A673 (cell line): ENCODE results near the gene RPS6KA1. TPM values are rescaled to one million over a fixed set of nuclear protein-coding genes. Genes with fewer than 3 reads are reported as not detected.

Experiments used
- BruUV-seq: library from RNA; stranded (reverse); fragments of 400-500 nt; replicated peaks from 2 replicates; lab custom pipeline; 2021; lab: Mats Ljungman, UMichigan
- CTCF ChIA-PET: fragments of 300-600 bp; sonication (Branson Sonifier 250); formaldehyde crosslinking; loops from one replicate; lab custom pipeline; 2022; ENCODE audit warnings: antibody characterized with exemption; lab: Charles Lee
- POLR2A ChIA-PET: fragments of 300-600 bp; sonication (Branson Sonifier 250); formaldehyde crosslinking; loops from one replicate; lab custom pipeline; 2022; ENCODE audit warnings: antibody characterized with exemption; ENCODE audit not compliant: low non-redundant PET; lab: Charles Lee
- DNase-seq: peaks from one replicate; pipeline ENCODE4 v3.0.0-alpha.2; 2015; ENCODE audit warnings: low spot score
- H3K27ac ChIP-seq: fragments of 200-600 bp; sonication (generic); 2 replicates; pipeline ENCODE4 v1.5.1; 2016; ENCODE audit warnings: mixed run types, low read depth, mild to moderate bottlenecking, mixed read lengths, antibody characterized with exemption, low read length; ENCODE audit not compliant: poor library complexity, severe bottlenecking
- H3K27me3 ChIP-seq: fragments of 200-600 bp; sonication (generic); replicated peaks from 2 replicates; pipeline ENCODE4 v1.6.1; 2017; ENCODE audit warnings: mixed run types, low read depth, mild to moderate bottlenecking, mixed read lengths, antibody characterized with exemption, low read length; ENCODE audit not compliant: insufficient read depth, poor library complexity
- H3K36me3 ChIP-seq: fragments of 200-600 bp; sonication (generic); 2 replicates; pipeline ENCODE4 v1.6.1; 2016; ENCODE audit warnings: mixed run types, mild to moderate bottlenecking, mixed read lengths, antibody characterized with exemption, low read length; ENCODE audit not compliant: insufficient read depth, poor library complexity, severe bottlenecking
- H3K4me1 ChIP-seq: fragments of 200-600 bp; sonication (generic); 2 replicates; pipeline ENCODE4 v1.6.1; 2017; ENCODE audit warnings: mixed run types, mild to moderate bottlenecking, mixed read lengths, antibody characterized with exemption, low read length; ENCODE audit not compliant: insufficient read depth, poor library complexity, severe bottlenecking
- H3K4me3 ChIP-seq: fragments of 200-600 bp; sonication (generic); 2 replicates; pipeline ENCODE4 v1.5.1; 2016; ENCODE audit warnings: low read depth, mixed run types, mild to moderate bottlenecking, mixed read lengths, low read length; ENCODE audit not compliant: poor library complexity, severe bottlenecking
- H3K9me3 ChIP-seq: fragments of 200-600 bp; sonication (generic); 2 replicates; pipeline ENCODE4 v1.6.1; 2016; ENCODE audit warnings: mixed run types, low read depth, mild to moderate bottlenecking, mixed read lengths, antibody characterized with exemption, low read length; ENCODE audit not compliant: poor library complexity, severe bottlenecking
- EZH2 ChIP-seq: fragments of 200-600 bp; sonication (generic); IDR thresholded peaks from 2 replicates; pipeline ENCODE4 v1.6.1; 2017; ENCODE audit warnings: borderline replicate concordance, low read depth, mild to moderate bottlenecking, mixed read lengths, antibody characterized with exemption, low read length; ENCODE audit not compliant: poor library complexity, severe bottlenecking
- intact Hi-C: fragments of 100-400 bp; cut with micrococcal nuclease; formaldehyde crosslinking; loops from one replicate; pipeline ENCODE4 v1.10.0; 2022; ENCODE audit not compliant: unreplicated experiment
- total RNA-seq: library from RNA; stranded (reverse); gene quantifications from 2 replicates; pipeline ENCODE4 v1.2.3, GENCODE V29; 2021
- TF ChIP-seq, protein P1 (sequence below): fragments of 300-800, 200-600 bp; sonication (generic); conservative IDR thresholded peaks from 2 replicates; pipeline ENCODE4 v1.5.1; 2017; ENCODE audit warnings: low read depth, mild to moderate bottlenecking, antibody characterized with exemption, low read length, moderate library complexity, mixed read lengths

The RPS6KA1 gene
- total RNA-seq, 1 experiment from 2014 or later: 6.3 TPM

DNA sequence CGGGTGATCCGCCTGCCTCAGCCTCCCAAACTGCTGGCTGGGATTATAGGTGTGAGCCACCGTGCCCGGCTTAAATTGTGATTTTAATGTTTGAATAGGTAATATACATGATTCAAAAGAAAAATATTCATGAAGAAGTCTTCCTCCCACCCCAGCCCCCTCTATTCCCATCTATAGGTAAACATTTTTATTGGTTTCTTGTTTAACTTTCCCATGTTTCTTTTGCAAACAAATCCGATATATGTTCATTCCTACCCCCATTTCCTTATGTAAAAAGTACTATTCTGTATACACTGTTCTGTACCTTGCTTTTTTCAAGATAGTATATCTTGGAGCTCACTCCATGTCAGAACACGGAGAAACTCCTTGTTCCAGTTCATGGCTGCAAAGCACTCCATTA, 23.2 kb downstream of the RPS6KA1 start:
- no peaks in the 10 kb centered on the region for H3K27me3 ChIP-seq
- ChIA-PET POLR2A (interaction anchor here (0.6 kb wide), 1 partner anchor 657 kb away, joined by 8 read pairs; no protein-coding TSS in a partner anchor), CTCF (interaction anchor here (0.5 to 0.6 kb wide), 2 partner anchors 11 to 126 kb away, joined by 3 to 4 read pairs; no protein-coding TSS in a partner anchor)
- no TSS peak for BruUV-seq
- intact Hi-C loops: no loop called here
- TF ChIP-seq, protein P1, sequence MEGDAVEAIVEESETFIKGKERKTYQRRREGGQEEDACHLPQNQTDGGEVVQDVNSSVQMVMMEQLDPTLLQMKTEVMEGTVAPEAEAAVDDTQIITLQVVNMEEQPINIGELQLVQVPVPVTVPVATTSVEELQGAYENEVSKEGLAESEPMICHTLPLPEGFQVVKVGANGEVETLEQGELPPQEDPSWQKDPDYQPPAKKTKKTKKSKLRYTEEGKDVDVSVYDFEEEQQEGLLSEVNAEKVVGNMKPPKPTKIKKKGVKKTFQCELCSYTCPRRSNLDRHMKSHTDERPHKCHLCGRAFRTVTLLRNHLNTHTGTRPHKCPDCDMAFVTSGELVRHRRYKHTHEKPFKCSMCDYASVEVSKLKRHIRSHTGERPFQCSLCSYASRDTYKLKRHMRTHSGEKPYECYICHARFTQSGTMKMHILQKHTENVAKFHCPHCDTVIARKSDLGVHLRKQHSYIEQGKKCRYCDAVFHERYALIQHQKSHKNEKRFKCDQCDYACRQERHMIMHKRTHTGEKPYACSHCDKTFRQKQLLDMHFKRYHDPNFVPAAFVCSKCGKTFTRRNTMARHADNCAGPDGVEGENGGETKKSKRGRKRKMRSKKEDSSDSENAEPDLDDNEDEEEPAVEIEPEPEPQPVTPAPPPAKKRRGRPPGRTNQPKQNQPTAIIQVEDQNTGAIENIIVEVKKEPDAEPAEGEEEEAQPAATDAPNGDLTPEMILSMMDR: no peak
- no peak for TF ChIP-seq EZH2
- no peaks in the 10 kb centered on the region for H3K36me3 ChIP-seq
- H3K4me1 ChIP-seq: no peaks in the 10 kb centered on the region
- no peak for DNase-seq
- no peak overlapping the region for H3K4me3 ChIP-seq
- no peaks in the 10 kb centered on the region for H3K9me3 ChIP-seq
- H3K27ac ChIP-seq: no peak overlapping the region

DNA sequence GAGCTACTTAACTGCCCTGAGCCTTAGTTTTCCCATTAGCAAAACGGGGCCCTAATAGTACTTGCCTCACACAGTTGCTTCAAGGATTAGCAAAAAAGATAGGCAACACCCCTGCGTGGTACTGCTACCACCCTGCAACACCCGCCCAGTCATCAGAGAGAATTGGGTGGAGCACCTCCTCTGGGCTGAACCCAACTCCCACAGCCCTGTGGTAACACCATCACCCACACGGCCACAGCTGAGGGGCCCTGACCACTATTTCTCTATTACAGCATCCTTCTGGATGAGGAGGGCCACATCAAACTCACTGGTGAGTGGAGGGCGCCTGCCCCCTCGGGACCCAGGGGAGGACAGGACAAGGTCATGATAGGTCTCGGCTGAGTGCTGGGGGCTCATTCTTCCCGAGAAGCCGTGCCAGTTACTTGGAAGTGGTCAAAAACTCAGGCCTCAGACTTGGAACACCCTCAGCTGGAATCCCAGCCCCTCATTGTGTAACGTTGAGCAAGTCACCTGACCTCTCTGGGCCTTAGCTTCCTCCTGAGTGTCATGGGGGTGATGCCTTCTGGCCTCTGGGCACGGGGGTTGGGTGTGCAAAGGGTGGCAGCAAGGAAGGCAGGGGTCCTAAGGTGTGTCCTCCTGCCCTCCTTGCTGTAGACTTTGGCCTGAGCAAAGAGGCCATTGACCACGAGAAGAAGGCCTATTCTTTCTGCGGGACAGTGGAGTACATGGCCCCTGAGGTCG, 24.6 kb downstream of the RPS6KA1 start:
- intact Hi-C loops: no loop called here
- H3K4me3 ChIP-seq: no peak overlapping the region
- TF ChIP-seq, protein P1: no peak
- TF ChIP-seq EZH2: no peak
- POLR2A ChIA-PET: no interaction called here
- no TSS peak for BruUV-seq
- no peaks in the 10 kb centered on the region for H3K36me3 ChIP-seq
- DNase-seq: no peak
- no peak overlapping the region for H3K27ac ChIP-seq
- H3K4me1 ChIP-seq: no peaks in the 10 kb centered on the region
- H3K27me3 ChIP-seq: no peaks in the 10 kb centered on the region
- CTCF ChIA-PET: no interaction called here
- no peaks in the 10 kb centered on the region for H3K9me3 ChIP-seq

DNA sequence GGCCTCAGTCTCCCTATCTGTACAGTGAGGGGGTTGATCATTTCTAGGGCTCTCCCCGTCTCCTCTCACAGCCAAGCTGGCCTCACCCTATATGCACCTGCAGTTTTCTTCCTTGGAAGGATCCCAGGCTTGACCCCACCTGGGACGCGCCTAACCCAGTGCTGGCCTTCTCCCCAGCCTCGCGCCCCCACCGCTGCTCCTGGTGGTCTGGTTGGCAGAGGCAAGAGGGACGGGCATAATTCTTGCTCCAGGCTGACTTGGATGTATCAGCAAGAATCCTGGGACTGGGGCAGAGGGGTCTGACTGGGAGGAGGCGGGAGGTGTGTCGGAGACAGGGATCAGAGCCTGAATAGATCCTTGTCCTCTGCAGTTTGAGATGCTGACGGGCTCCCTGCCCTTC, 25.2 kb downstream of the RPS6KA1 start:
- Histone ChIP-seq H3K27ac (no peak overlapping the region), H3K4me1 (no peaks in the 10 kb centered on the region), H3K27me3 (no peaks in the 10 kb centered on the region), H3K9me3 (no peaks in the 10 kb centered on the region), H3K36me3 (no peaks in the 10 kb centered on the region), H3K4me3 (no peak overlapping the region)
- ChIA-PET POLR2A (no interaction called here), CTCF (no interaction called here)
- DNase-seq: no peak
- TF ChIP-seq, protein P1: no peak
- TF ChIP-seq EZH2: no peak
- BruUV-seq: no TSS peak
- intact Hi-C loops: no loop called here
